Endodermal cell (in vitro differentiated cells): Measurements from ENCODE around the gene CLEC11A. TPM values are rescaled to one million over a fixed set of nuclear protein-coding genes. Genes with fewer than 3 reads are reported as not detected.

ENCODE experiments used
- DNase-seq: peaks from one replicate; pipeline ENCODE4 v3.0.0-alpha.2; 2017
- H3K27ac ChIP-seq: 2 replicates; pipeline ENCODE4 v1.5.1; 2013; ENCODE audit warnings: mild to moderate bottlenecking, low read depth, low read length, moderate library complexity
- H3K27me3 ChIP-seq: 2 replicates; pipeline ENCODE4 v1.6.1; 2013; ENCODE audit warnings: mild to moderate bottlenecking, low read length, moderate library complexity; ENCODE audit not compliant: insufficient read depth, control insufficient read depth, poor library complexity, severe bottlenecking
- H3K36me3 ChIP-seq: 2 replicates; pipeline ENCODE4 v1.7.0; 2013; ENCODE audit warnings: mild to moderate bottlenecking, low read length, moderate library complexity; ENCODE audit not compliant: control insufficient read depth, insufficient read depth
- H3K4me1 ChIP-seq: one replicate; pipeline ENCODE4 v1.7.0; 2013; ENCODE audit warnings: low read length; ENCODE audit not compliant: control insufficient read depth, insufficient read depth
- H3K4me3 ChIP-seq: 2 replicates; pipeline ENCODE4 v1.5.1; 2013; ENCODE audit warnings: mild to moderate bottlenecking, low read length, moderate library complexity
- H3K9ac ChIP-seq: 2 replicates; pipeline ENCODE4 v1.6.1; 2013; ENCODE audit warnings: mild to moderate bottlenecking, low read length, moderate library complexity; ENCODE audit not compliant: poor library complexity, severe bottlenecking; ENCODE audit errors: extremely low read depth
- H3K9me3 ChIP-seq: 2 replicates; pipeline ENCODE4 v1.6.1; 2013; ENCODE audit warnings: mild to moderate bottlenecking, low read length, moderate library complexity; ENCODE audit not compliant: control insufficient read depth
- H3K27ac Mint-ChIP-seq: 2 replicates; pipeline ENCODE4 v1.8.0; 2020; ENCODE audit warnings: mixed read lengths
- H3K27me3 Mint-ChIP-seq: 2 replicates; pipeline ENCODE4 v1.8.0; 2021; ENCODE audit warnings: mild to moderate bottlenecking, mixed read lengths; ENCODE audit not compliant: insufficient read depth
- H3K36me3 Mint-ChIP-seq: 2 replicates; pipeline ENCODE4 v1.8.0; 2020; ENCODE audit warnings: low read depth, mixed read lengths
- H3K4me1 Mint-ChIP-seq: 2 replicates; pipeline ENCODE4 v1.8.0; 2020; ENCODE audit warnings: mixed read lengths
- H3K4me3 Mint-ChIP-seq: 2 replicates; pipeline ENCODE4 v1.8.0; 2020; ENCODE audit warnings: mild to moderate bottlenecking, moderate library complexity, mixed read lengths
- H3K9me3 Mint-ChIP-seq: 2 replicates; pipeline ENCODE4 v1.8.0; 2020; ENCODE audit warnings: mild to moderate bottlenecking, mixed read lengths
- WGBS, 2 experiments: methylation state at CpG; one replicate each; pipeline versions ENCODE4 v1.1.5 to v1.1.7; 2013; ENCODE audit warnings: missing lambda C conversion rate in 2 of 2, mixed read lengths in 1 of 2; ENCODE audit not compliant: insufficient coverage in 1 of 2, insufficient read length in 1 of 2; 5-methylcytosine and 5-hydroxymethylcytosine counted together
- total RNA-seq, 2 donors: library from RNA; stranded (reverse); fragmentation: NEBNext Ultra II Directional in 1 of 2; extraction: Animal tissue kit (Norgen Biotek cat#: 25700) in 1 of 2; gene quantifications; 2 replicates in 1 of 2; 3 replicates in 1 of 2; pipeline ENCODE4 v1.2.1, GENCODE V29; 2021
- TF ChIP-seq, protein P1 (sequence below): fragments of 200-600 bp; sonication (generic); conservative IDR thresholded peaks from 2 replicates; pipeline ENCODE4 v1.5.0; 2021; ENCODE audit warnings: antibody characterized with exemption, mild to moderate bottlenecking

CLEC11A gene
- total RNA-seq, 2 donors from 2014 or later: 4.0 to 6.2 TPM

DNA sequence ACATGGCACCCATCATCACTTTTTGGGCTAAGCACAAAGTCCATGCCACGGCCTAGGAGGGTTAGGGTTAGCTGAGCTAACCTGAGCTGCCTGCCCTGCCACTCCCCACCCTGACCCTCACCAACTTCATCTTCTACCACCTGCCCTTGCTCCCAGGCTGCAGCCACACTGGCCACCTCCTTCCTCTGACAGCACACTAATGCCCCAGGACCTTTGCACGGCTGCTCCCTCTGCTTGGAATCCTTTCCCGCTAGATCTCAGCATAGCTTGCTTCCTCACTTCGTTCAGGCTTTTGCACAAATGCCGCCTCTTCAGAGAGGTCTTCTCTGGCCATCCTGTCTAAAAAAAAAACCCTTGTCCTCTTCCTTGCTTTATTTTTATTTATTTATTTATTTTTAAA, 16.8 kb upstream of the CLEC11A start:
- no peak overlapping the region for H3K4me3 Mint-ChIP-seq
- H3K27ac Mint-ChIP-seq: no peak overlapping the region
- no peaks in the 10 kb centered on the region for H3K4me1 Mint-ChIP-seq
- H3K9ac ChIP-seq: no peak overlapping the region
- WGBS, 2 experiments: 75 to 76% methylated on average over 2 to 5 of the region's 5 CpGs
- H3K36me3 ChIP-seq: no peaks in the 10 kb centered on the region
- TF ChIP-seq, protein P1, sequence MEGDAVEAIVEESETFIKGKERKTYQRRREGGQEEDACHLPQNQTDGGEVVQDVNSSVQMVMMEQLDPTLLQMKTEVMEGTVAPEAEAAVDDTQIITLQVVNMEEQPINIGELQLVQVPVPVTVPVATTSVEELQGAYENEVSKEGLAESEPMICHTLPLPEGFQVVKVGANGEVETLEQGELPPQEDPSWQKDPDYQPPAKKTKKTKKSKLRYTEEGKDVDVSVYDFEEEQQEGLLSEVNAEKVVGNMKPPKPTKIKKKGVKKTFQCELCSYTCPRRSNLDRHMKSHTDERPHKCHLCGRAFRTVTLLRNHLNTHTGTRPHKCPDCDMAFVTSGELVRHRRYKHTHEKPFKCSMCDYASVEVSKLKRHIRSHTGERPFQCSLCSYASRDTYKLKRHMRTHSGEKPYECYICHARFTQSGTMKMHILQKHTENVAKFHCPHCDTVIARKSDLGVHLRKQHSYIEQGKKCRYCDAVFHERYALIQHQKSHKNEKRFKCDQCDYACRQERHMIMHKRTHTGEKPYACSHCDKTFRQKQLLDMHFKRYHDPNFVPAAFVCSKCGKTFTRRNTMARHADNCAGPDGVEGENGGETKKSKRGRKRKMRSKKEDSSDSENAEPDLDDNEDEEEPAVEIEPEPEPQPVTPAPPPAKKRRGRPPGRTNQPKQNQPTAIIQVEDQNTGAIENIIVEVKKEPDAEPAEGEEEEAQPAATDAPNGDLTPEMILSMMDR: no peak
- H3K27me3 Mint-ChIP-seq: peaks cover 69% of the 10 kb centered on the region
- no peak overlapping the region for H3K4me3 ChIP-seq
- H3K36me3 Mint-ChIP-seq: no peaks in the 10 kb centered on the region
- H3K27me3 ChIP-seq: no peaks in the 10 kb centered on the region
- peaks cover 4% of the 10 kb centered on the region for H3K9me3 ChIP-seq
- H3K9me3 Mint-ChIP-seq: no peaks in the 10 kb centered on the region
- no peak overlapping the region for H3K27ac ChIP-seq
- H3K4me1 ChIP-seq: no peaks in the 10 kb centered on the region
- DNase-seq: no peak

DNA sequence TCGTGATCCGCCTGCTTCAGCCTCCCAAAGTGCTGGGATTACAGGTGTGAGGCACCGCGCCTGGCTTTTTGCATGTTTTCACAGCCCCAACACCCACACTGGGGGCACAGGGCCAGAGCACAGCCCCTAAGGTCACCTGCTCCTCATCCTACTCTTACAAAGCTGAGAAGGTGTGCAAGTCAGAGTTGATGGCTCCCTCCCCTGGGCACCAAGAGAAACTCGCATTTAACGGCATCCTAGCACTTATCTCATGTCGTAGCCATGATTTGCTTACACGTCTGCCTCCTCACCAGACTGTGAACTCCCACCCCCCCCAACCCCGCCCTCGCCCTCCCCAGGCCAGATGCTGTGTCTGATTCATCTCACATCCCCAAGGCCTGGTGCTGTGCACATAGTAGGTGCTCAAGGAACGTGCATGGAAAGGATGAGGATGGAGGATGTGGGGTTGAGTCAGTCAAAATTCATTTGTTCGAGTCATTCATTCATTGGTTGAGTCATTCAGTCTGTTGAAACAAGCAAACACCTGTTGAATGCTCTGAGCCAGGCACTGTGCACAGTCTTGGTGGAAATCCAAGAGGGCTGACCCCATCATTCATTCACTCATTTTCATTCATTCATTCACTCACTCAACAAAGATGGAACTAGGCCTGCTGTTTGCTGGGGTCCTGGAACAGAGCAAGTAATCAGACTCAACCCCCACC, 14.8 kb upstream of the CLEC11A start:
- no peaks in the 10 kb centered on the region for H3K4me1 ChIP-seq
- H3K36me3 ChIP-seq: no peaks in the 10 kb centered on the region
- H3K4me3 Mint-ChIP-seq: no peak overlapping the region
- no peak overlapping the region for H3K27ac ChIP-seq
- H3K4me1 Mint-ChIP-seq: no peaks in the 10 kb centered on the region
- H3K4me3 ChIP-seq: no peak overlapping the region
- no peak for DNase-seq
- H3K9me3 ChIP-seq: peaks cover 4% of the 10 kb centered on the region
- no peak overlapping the region for H3K9ac ChIP-seq
- no peak overlapping the region for H3K27ac Mint-ChIP-seq
- no peaks in the 10 kb centered on the region for H3K36me3 Mint-ChIP-seq
- 71 to 80% methylated on average over 8 to 12 of the region's 12 CpGs for WGBS, 2 experiments
- TF ChIP-seq, protein P1: peak; percentile 36
- H3K9me3 Mint-ChIP-seq: no peaks in the 10 kb centered on the region
- peaks cover 71% of the 10 kb centered on the region for H3K27me3 Mint-ChIP-seq
- no peaks in the 10 kb centered on the region for H3K27me3 ChIP-seq

DNA sequence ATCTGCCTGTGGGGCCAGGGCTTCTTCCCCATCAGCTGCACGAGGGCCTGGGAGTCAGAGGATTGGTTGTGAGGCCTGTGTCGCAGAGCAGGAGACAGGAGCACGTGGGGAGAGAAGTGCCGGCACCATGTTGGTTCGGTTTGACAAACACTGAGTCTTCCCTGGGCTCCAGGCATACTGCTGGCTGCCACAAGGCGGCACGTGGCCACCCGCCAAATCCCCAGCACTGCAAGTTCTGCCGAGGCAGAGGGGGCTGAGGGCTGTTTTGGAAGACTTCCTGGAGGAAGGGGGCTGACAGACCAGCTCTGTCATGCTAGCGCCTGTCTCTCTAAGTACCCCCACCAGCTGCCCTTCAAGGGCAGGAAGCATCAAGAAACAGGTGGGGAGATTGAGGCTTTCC, 13.1 kb upstream of the CLEC11A start:
- Mint-ChIP-seq H3K36me3 (no peaks in the 10 kb centered on the region), H3K9me3 (no peaks in the 10 kb centered on the region)
- TF ChIP-seq, protein P1: peak; percentile 57

More for the DNA sequence above, 13.1 kb upstream of the CLEC11A start:
- H3K9ac ChIP-seq: no peak overlapping the region
- H3K4me1 ChIP-seq: no peaks in the 10 kb centered on the region
- WGBS, 2 experiments: 66 to 68% methylated on average over 6 to 10 of the region's 10 CpGs
- H3K9me3 ChIP-seq: peaks cover 4% of the 10 kb centered on the region
- H3K27me3 ChIP-seq: no peaks in the 10 kb centered on the region
- Mint-ChIP-seq H3K27ac (no peak overlapping the region), H3K4me1 (no peaks in the 10 kb centered on the region), H3K27me3 (peaks cover 73% of the 10 kb centered on the region), H3K4me3 (no peak overlapping the region)
- H3K4me3 ChIP-seq: no peak overlapping the region
- no peaks in the 10 kb centered on the region for H3K36me3 ChIP-seq
- DNase-seq: no peak
- H3K27ac ChIP-seq: no peak overlapping the region
